HG03520 (cell line): ENCODE results near the gene PRKD2.
"Not testable (repeated sequence)": the region's sequence is repeated elsewhere in the genome, so short reads cannot be mapped to it uniquely, and the experiment has no call there.

ENCODE experiments used
- ATAC-seq: cut with Tn5 transposase; IDR thresholded peaks from one replicate; pipeline ENCODE4 v1.9.1; 2021; ENCODE audit warnings: mild to moderate bottlenecking, moderate library complexity; ENCODE audit not compliant: unreplicated experiment

PRKD2 gene

DNA sequence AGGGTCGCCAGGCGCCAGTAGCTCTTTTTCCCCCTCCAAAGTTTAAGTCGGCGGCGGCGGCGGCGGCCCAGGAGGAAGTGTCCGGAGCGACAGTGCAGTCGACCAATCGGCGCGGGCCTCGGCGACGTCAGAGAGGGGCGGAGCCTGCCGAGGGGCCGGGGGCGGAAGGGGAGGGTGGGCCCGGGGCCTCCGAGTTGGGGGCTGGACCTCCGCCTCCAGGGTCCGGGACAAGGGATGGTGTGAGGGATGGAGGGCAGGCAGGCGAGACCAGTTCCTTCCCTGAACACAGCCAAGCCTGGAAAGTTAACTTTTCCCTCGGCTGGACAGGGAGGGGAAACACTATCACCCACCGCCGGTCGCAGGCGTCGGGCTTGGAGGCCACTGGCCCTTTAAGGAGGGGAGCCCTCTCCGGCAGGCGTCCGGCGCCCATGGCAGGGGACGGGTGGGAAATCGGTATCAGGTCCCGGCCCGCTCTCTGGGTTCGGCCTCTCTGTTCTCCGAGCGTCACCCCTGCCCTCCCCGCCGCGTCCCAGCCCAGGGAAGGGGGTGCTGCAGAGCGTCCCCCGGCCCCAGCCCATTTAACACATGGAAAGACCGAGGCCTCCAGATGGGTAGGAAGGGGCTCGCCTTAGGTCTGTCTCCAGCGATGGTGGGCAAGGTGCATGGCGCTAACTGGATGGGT, at the start of gene PRKD2:
Gene PRKD2 (minus strand): TSS at position 81 of the 682 bp plus-strand sequence. CDS start 744 bp downstream, outside the sequence.
- ATAC-seq = no peak

DNA sequence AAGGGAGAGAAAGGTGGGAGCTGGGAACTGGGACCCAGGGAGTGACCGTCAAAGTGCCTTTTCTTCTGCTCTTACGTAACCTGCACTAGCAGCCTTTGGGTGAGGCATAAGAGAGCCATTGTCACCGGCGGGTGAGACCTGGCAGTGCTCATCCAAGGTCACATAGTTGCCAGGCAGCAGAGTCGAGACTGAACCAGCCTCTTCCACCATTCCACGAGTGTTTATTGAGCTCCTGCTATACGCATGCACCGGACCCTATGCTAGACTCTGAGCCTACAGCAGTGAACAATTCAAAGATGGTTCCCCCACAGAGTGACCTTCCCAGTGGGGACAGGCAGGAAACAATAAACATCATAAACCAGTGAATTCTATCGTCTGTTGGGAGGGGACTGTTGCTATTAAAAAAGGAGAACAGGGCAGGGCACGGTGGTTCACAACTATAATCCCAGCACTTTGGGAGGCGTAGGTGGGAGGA, 47.9 kb upstream of the PRKD2 start:
- ATAC-seq = no peak

DNA sequence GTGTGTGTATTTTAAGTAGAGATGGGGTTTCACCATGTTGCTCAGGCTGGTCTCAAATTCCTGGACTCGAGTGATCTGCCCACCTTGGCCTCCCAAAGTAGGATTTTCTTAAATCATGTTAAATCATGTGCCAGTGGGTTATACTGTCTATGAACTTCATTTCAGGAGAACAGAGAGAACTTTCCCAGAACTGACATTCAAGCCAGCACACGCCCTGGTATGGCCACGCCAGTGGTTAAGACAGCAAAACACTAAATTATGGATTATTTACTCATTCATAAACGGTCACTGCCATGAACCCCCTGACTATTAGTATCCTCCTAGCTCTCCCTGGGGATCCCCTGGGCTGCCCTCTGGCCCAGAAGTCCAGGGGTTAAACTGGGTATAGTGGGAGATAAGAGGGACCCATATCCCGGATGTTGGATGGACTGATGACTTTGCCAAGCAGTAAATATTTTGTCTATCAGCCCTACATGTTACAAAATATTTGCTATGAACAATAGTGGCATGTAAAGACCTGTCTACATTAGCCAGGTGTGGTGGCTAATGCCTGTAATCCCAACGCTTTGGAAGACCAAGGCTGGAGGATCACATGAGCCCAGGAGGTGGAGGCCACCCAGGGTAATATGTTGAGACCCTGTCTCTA, 45.5 kb upstream of the PRKD2 start:
- ATAC-seq = no peak

DNA sequence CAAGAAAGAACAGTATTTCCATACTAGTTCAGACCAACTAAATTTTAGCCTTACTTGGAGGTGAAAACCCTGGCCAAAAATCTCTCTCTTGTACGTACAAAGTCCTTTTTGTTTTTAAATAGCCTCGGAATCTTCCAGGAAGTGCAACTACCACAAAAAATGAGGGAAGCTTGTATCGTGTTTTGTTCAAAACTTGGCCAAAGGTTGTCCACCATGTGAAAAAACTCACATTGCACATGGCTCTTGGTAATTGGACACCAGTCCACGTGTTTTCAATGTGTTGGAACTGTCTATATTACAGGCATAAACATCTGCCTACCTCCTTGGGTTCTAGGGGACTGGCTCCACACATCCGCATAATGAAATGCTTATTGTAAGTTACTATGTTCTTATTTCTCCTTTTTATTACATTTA, 44.5 kb upstream of the PRKD2 start:
- no peak for ATAC-seq

DNA sequence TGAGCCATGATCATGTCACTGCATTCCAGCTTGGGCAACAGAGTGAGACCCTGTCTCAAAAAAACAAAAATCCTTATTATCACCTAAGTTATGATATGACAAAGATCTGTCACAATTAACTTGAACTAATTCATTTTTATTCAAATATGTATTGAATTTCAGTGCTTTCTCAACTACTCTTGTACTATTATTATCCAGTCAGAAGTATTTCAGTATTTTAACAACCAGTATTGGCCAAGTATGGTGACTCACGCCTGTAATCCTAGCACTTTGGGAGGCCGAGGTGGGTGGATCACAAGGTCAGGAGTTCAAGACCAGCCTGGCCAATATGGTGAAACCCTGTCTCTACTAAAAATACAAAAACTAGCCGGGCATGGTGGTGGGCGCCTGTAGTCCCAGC, 44.0 kb upstream of the PRKD2 start:
- not testable (repeated sequence) for ATAC-seq

DNA sequence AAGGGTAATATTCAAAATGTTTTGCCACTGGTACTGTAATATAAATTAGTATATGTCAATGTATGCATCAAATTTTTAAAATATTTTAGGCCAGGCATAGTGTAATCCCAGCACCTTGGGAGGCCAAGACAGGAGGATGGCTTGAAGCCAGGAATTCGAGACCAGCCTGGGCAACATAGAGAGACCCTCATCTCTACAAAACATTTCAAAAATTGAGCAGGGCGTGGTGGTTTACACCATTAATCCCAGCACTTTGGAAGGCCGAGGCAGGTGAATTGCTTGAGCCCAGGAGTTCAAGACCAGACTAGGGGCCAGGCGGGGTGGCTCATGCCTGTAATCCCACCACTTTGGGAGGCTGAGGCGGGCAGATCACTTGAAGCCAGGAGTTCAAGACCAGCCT, 43.4 kb upstream of the PRKD2 start:
- ATAC-seq = no peak

DNA sequence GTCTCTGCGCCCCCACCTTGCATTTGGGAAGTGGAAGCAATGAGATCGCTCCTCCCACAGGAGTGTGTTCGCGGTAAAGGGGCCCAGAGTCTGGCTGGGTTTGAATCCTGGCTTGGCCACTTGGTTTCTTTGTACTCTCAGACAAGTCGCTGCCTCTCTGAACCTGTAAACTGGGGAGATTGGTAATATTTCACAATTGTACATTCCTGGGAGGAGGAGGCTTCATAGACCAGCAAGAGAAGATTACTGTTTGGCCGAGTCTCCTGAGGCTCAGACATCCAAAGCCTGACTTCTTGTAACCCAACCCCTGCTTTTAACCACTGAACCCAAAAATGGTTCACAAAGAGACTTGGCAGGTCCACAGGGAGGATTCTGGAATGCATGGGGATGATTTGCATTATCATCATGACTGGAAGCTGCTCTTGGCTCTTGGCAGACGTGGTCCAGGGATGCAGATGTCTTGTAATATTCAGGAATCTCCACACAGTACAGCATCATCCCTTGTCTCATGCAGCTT, 43.0 kb upstream of the PRKD2 start:
- no peak for ATAC-seq

DNA sequence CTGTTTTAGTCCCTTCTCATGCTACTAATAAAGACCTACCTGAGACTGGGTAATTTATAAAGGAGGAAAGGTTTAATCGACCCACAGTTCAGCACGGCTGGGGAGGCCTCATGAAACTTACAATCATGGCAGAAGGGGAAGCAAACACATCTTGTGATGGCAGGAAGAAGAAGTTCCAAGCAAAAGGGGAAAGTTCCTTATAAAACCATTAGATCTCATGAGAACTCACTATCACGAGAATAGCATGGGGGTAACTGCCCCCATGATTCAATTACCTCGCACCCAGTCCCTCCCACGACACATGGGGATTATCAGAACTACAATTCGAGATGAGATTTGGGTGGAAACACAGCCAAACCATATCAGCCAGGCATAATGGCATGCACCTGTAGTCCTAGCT, 42.3 kb upstream of the PRKD2 start:
- no peak for ATAC-seq

DNA sequence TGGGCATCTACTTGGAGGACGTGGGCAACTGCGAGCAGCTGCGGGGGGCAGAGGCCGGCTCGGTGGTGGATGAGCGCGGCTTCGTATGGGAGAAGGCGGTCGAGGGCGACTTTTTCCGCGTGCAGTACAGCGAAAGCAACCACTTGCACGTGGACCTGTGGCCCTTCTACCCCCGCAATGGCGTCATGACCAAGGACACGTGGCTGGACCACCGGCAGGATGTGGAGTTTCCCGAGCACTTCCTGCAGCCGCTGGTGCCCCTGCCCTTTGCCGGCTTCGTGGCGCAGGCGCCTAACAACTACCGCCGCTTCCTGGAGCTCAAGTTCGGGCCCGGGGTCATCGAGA, 39.6 kb upstream of the PRKD2 start:
- no peak for ATAC-seq

DNA sequence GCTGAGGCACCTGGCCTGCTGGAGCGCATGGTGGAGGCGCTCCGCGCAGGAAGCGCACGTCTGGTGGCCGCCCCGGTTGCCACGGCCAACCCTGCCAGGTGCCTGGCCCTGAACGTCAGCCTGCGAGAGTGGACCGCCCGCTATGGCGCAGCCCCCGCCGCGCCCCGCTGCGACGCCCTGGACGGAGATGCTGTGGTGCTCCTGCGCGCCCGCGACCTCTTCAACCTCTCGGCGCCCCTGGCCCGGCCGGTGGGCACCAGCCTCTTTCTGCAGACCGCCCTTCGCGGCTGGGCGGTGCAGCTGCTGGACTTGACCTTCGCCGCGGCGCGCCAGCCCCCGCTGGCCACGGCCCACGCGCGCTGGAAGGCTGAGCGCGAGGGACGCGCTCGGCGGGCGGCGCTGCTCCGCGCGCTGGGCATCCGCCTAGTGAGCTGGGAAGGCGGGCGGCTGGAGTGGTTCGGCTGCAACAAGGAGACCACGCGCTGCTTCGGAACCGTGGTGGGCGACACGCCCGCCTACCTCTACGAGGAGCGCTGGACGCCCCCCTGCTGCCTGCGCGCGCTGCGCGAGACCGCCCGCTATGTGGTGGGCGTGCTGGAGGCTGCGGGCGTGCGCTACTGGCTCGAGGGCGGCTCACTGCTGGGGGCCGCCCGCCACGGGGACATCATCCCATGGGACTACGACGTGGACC, 39.1 kb upstream of the PRKD2 start:
- no peak for ATAC-seq

DNA sequence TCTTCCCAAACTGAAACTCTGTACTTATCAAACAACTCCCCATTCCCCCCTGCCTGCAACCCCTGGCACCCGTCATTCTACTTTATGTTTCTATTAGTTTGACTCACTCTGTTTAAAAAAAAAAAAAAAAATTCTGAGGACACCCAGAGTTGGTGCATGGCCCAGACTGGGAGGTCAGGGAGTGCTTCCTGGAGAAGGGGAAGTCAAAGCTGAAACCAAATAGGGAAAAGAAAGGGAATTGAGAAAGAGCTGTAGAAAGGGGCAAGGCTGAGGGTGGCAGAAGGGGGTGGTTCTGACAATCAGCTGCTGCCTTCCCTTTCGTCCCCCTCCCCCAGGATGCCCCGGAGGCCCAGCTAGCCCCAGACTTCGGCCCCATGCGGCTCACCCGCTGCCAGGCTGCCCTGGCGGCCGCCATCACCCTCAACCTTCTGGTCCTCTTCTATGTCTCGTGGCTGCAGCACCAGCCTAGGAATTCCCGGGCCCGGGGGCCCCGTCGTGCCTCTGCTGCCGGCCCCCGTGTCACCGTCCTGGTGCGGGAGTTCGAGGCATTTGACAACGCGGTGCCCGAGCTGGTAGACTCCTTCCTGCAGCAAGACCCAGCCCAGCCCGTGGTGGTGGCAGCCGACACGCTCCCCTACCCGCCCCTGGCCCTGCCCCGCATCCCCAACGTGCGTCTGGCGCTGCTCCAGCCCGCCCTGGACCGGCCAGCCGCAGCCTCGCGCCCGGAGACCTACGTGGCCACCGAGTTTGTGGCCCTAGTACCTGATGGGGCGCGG, 38.4 kb upstream of the PRKD2 start:
- no peak for ATAC-seq

DNA sequence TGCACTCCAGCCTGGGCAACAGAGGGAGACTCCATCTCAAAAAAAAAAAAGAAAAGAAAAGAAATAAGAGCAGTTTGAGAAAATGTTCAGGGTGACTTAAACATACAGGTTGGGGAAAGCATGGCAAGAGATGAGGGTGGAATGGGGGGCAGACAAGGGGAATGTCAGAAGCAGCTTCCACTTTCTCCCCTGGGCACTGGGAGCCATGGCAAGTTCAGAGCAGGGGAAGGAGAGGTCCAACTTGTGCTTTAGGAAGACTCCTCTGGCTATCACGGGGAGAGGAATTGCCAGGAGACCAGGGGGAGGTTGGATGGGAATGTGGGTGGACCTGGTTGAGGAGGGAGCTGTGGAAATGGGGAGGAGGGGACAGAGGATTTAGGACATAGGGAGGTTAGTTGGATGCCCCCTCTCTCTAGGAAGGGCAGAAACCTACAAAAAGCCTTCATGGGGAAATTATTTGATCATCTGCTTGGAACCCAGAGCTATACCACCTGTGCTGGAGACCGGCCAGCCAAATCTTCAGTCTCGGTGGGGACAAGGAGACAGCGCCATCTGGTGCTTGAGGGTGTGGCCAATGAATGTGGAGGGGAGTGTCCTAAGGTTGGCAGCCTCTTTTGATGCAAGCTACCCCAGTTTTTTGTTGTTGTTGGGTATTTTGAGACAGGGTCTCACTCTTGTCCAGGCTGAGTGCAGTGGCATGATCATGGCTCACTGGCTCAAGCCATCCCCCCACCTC, 36.7 kb upstream of the PRKD2 start:
- no peak for ATAC-seq

DNA sequence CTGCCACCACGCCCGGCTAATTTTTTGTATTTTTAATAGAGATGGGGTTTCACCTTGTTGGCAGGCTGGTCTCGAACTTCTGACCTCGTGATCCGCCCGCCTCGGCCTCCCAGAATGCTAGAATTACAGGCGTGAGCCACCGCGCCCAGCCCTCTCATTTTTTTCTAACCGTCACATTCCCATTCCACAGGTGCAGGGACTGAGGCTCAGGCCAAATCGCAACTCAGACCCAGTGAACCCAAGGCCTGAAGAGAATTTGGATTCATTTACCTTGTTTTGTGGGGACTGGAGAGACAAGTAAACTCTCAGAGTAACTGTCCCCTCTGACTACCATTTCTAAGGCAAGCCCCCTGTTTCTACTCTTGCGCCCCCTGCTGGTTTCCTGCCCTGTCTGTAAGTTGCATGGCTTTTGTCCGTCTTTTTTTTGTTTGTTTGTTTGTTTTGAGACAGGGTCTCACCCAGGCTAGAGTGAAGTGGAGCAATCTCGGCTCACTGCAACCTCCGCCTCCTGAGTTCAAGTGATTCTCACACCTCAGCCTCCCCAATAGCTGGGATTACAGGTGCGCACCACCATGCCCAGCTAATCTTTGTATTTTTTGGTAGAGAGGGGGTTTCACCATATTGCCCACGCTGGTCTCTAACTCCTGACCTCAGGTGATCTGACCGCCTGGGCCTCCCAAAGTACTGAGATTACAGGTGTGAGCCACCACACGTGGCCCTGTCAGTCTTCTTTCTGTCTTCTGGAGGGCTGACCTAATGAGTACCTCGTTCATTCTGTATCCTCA, 31.6 kb upstream of the PRKD2 start:
- no peak for ATAC-seq

DNA sequence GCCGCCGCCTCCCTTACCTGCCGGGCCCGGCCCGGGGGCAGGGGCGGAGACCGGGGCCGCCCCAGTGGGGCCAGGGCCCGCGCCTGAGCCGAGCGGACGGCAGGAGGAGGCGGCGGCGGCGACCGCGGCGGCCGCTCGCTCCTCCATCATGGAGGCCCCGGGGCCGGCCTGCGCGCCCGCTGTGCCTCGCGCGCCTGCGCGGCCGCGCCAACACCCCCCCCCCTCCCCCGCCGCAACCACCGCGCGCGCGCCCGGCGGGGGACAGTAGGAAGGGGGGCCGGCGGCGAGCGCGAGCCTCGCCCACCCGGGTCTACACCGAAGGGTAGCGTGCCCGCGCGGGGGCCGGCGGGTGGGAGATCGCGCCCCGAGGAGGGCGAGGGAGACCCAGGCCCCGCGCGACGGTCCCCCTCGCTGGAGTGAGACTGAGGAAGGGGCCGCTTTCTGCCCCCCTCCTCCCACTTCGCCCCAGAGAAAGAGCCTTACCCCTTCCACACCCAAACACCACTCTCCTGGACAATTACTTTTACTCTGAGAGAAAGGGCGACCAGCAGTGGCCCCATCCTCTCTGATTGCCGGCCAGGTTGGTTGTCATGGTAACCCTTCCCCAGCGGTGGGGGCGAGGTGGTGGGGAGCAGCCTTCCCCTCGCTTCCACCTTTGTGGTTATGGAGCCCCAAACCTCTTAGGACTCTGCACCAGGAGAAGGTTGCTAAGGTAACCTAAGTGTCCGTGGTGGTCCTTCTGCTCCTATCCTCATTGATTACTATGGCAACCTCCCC, 29.6 kb upstream of the PRKD2 start, which contains the start of gene STRN4:
Gene STRN4 (minus strand): TSS at position 170 of the 777 bp plus-strand sequence. CDS start 20 bp downstream, at position 150.
- ATAC-seq = peak; percentile 43

DNA sequence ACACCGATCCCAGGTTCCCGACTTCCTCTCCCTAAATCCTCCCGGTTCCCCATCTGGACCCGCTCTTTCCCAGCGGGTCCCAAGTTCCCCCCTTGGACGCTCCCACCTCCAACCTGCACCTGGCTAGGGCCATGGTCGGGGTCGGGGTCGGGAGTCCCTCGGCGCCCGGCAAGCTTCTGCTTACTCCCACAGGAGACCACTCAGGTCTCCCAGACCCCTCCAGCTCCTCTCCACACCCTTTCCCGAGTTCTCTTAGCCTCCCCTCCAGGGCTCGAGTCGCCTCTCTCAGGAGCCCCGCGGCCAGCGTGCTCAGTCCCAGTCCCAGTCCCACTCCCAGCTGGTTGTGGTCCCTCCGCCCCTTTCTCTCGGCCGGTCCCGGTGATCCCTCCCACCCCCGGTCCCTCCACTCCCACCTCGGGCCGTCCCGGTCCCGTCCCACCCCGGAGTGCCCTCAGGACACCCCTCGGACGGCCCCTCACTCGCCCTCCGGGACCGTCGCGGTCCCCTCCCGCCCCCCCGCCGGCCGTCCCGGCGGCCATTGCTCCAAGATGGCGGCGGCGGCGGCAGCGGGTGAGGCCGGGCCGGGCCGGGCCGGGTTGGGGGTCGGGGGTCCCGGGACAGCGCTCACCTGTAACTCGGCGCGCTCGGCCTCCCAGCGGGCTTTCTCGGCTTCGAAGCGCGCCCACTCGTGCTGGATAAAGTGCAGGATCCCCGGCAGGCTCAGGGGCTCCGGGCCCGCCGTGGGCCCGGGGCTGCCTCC, 28.8 kb upstream of the PRKD2 start, which contains the start of gene FKRP:
Gene FKRP (plus strand): TSS at position 537 of the 760 bp plus-strand sequence. CDS start 9,394 bp downstream, outside the sequence.
- peak; percentile 39 for ATAC-seq

DNA sequence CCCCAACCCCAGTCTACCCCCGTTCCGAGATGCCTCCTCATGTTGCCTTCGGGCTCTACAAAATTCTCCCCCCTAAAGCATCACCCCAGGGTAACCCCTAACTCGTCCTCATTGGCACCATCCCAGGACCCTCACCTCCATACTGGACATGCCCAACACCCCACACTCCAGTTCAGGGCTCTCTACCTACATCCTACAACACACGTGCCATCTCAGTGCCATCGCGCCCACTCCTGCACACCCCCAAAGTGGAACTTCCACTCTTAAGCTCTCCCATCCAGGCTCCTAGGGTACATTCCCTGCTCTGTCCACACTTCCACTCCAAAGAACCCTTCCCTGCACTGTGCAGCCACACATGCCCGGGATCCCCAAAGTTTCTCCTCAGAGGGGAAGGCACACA, 28.1 kb upstream of the PRKD2 start:
- no peak for ATAC-seq

DNA sequence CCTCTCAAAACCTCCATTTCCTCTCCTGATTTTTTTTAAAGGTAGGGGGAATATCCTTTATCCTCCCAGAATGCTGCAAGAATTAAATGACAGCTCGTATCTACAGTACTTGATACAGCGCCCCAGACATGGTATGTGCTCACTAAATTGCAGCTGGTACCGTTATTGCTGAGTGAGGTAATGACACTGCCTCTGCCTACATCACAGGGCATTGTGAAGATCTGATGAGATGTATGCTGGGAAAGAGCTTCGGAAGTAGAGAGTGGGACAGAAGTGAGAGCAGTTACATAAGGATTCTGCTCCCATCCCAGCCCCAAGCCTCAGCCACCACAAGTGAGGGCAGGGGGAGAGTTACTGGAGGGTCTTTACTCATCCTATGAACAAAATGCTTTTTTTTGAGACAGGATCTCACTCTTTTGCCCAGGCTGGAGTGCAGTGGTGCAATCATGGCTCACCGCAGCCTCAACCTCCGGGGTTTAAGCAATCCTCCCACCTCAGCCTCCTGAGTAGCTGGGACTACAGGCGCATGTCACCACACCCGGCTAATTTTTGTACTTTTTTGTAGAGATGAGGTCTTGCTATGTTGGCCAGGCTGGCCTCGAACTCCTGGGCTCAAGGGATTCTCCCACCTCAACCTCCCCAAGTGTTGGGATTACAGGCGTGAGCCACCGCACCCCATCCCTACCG, 27.2 kb upstream of the PRKD2 start:
- ATAC-seq = no peak
